ENCODE measurements around the gene SAMHD1. TPM values are rescaled to one million over a fixed set of nuclear protein-coding genes. Genes with fewer than 3 reads are reported as not detected.

Gene SAMHD1
- total and polyA plus RNA-seq, 9 of the 15 experiments (the other 6 are each of a cell fraction or from before 2014, with no cell fraction given), result 6.8 to 20.4 (median 14.8) TPM

GRCh38 chr20:36924167-36925045 is 27.1 kb downstream of the SAMHD1 start (continued):
- TF ChIP-seq UBTF (IDR thresholded peaks at IDR 0.05; ENCODE audit: borderline replicate concordance in 1 of 2, low read depth in 2 of 2, low read length in 2 of 2) (no peak), RBBP5 (IDR thresholded peaks at IDR 0.05; ENCODE audit: borderline replicate concordance, insufficient read depth, low read length, poor library complexity, severe bottlenecking) (no peak), KLF6 (CRISPR knock-in tag; IDR thresholded peaks at IDR 0.05; ENCODE audit: borderline replicate concordance) (no peak), PHB (CRISPR knock-in tag; IDR thresholded peaks at IDR 0.05) (no peak), CHD2 (IDR thresholded peaks at IDR 0.05; ENCODE audit: low read depth, low read length) (no peak), YY1 (IDR thresholded peaks at IDR 0.05; ENCODE audit: borderline replicate concordance in 1 of 3, control insufficient read depth in 1 of 3, extremely low read depth in 1 of 3, insufficient read depth in 3 of 3, insufficient read length in 1 of 3, insufficient replicate concordance in 2 of 3, low read depth in 1 of 3, low read length in 2 of 3) (no peak), SRSF1 (IDR thresholded peaks at IDR 0.05; ENCODE audit: low read depth, low read length) (no peak), OTX1 (CRISPR knock-in tag; IDR thresholded peaks at IDR 0.05) (peak; percentile 89; the same call in 1 of the 2 replicates), ELF1 (tag; IDR thresholded peaks at IDR 0.05) (no peak), KAT7 (CRISPR knock-in tag; IDR thresholded peaks at IDR 0.05; ENCODE audit: borderline replicate concordance) (no peak), VEZF1 (CRISPR knock-in tag; IDR thresholded peaks at IDR 0.05) (no peak; the same call in 1 of the 2 replicates), THRA (IDR thresholded peaks at IDR 0.05) (no peak), RFX7 (CRISPR knock-in tag; IDR thresholded peaks at IDR 0.05) (no peak), ATF3 (IDR thresholded peaks at IDR 0.05) (peak; percentile 23; the same call in 1 of the 2 replicates), ATF3 (CRISPR knock-in tag; conservative IDR thresholded peaks at IDR 0.05) (no peak), HDAC3 (IDR thresholded peaks at IDR 0.05; ENCODE audit: borderline replicate concordance, partially characterized antibody) (peak; percentile 24), PREB (CRISPR knock-in tag; IDR thresholded peaks at IDR 0.05) (no peak), HDAC6 (IDR thresholded peaks at IDR 0.05; ENCODE audit: low read depth, low read length) (no peak)

Data from K562 (cell line).